ENCODE measurements around the gene GPX2.

The GPX2 gene

DNA sequence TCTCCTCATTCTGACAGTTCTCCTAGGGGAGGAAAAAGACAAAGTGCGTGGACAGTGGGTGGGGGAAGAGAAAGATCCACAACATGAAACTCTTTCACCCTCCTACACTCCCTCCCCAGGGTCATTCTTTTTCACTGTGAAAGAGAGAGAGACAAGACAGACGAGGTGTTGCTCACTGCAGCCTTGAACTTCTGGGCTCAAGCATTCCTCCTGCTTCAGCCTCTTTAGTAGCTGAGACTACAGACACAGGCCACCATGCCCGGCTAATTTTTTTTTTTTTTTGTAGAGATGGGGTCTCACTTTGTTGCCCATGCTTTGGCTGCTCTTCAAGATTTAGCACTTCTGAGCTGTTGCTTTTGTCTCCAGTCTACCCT is 2.7 kb downstream of the GPX2 start:
- DNase-seq (ENCODE audit: low read depth), result no peak

DNA sequence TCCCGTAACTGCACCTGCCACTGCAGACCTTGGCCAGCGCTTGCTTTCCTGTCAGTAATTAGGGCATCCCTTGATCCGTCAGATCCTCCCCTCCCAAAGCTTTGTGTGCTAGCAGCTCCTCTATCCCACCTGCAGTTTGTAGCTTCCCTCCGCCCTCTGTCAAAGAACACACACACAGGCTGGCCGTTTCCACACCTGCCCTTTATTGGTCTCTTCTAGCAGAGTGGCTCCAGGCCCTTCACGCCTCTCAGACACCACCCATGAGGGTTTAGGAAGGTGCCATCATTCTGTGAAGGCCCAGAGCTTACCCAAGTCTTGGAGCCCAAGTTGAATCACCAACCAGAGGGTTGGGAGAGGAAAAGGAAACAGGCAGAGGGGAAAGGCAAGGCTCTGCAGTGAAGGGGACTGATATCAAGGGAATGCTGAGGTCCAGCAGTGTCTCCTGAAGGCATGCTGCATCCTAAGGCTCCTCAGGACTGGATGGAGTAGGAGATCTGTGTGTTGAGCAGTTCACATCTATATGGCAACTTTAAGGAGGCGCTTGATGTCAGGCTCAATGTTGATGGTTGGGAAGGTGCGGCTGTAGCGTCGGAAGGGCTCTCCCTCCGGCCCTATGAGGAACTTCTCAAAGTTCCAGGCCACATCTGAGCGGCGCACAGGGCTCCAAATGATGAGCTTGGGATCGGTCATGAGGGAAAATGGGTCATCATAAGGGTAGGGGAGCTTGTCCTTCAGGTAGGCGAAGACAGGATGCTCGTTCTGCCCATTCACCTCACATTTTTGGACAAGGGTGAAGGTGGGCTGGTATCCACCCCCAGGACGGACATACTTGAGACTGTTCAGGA is 3.4 kb downstream of the GPX2 start:
- no peak for DNase-seq (ENCODE audit: low read depth)

DNA sequence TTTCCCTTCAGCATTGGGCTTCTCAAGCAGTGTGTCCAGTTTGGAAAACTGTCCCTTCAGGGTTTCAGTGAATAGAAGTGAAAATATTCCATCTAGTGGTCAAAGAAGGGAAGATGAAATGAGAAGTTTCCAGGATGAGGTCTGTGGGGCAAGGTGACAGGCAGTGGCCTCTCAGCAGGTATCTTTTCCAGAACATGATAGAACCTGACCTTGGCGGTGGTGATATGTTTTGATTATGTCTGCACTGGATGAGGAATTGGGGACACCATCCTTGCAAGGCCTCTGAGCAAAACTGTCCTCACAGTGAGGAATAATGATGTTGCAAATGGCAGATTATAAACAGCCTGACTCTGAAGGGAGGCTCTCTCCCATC is 4.7 kb downstream of the GPX2 start:
- no peak for DNase-seq (ENCODE audit: low read depth)

DNA sequence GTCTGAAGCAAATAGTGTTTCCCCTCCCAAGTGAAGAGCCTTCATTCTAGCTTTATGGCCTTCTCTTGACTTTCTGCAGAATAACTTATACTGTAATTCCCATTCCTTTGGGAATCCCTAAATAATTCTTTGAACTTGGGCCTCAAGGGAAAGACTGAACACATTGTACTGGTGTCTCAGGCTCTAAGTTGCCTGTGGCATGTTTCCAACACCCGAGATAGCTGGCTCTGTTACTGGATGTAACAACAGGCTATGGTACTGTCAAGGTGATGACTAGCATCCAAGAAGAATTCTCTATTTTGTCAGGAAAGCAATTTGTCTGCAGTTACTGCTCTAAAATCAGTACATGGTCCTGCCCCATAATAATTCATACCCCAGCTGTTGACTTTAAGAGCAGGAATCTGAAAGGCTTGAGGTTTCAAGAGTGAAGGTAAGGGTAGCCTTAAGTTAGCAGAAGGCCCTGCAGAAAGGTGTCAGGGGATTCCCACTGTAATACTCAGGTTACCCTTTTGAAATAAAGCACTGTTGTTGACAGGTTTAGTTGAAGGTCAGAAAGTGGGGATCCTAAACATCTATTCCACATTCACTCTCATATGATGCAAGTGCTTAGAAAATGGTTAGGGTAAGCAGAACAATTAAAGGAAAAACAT is 5.2 kb downstream of the GPX2 start:
- DNase-seq (ENCODE audit: low read depth), result no peak

- no peak for DNase-seq (ENCODE audit: low read depth)
These were observed 7.0 kb downstream of the GPX2 start for GRCh38 chr14:64935508-64935907.

DNA sequence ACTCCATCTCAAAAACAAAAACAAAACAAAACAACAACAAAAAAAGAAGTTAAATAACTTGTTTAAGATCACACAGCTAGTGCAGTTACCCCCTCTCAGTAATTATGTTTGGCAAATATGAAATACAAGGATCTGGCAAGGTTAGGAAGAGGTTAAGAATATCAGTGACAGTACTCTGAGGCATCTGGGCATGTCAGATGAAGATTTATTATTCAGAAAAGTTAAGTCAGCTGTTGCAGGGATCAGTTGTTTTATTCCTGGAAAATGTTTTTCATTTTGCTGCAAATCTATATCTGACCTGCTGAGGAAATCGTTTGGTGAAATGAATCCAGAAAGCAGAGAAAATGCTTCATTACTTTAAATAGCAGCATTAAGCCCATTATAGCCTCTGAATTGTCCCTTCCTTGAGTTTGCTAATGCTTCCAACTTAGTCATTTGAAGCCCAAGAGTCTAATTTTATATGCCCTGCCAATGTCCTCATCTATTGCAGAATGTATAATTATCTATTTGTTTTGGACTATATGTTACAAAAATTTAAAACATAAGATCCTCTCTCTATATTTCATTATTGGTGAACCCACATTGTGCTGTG is 8.1 kb downstream of the GPX2 start:
- no peak for DNase-seq (ENCODE audit: low read depth)

GRCh38 chr14:64932231-64932630 is 10.3 kb downstream of the GPX2 start:
- DNase-seq (ENCODE audit: low read depth), result no peak

- no peak for DNase-seq (ENCODE audit: low read depth)
These were observed 11.4 kb downstream of the GPX2 start for GRCh38 chr14:64931123-64931522.

GRCh38 chr14:64930085-64930843 is 12.3 kb downstream of the GPX2 start:
- DNase-seq (ENCODE audit: low read depth), result no peak

- DNase-seq (ENCODE audit: low read depth), result no peak
These were observed 13.6 kb downstream of the GPX2 start for GRCh38 chr14:64929014-64929359.

DNA sequence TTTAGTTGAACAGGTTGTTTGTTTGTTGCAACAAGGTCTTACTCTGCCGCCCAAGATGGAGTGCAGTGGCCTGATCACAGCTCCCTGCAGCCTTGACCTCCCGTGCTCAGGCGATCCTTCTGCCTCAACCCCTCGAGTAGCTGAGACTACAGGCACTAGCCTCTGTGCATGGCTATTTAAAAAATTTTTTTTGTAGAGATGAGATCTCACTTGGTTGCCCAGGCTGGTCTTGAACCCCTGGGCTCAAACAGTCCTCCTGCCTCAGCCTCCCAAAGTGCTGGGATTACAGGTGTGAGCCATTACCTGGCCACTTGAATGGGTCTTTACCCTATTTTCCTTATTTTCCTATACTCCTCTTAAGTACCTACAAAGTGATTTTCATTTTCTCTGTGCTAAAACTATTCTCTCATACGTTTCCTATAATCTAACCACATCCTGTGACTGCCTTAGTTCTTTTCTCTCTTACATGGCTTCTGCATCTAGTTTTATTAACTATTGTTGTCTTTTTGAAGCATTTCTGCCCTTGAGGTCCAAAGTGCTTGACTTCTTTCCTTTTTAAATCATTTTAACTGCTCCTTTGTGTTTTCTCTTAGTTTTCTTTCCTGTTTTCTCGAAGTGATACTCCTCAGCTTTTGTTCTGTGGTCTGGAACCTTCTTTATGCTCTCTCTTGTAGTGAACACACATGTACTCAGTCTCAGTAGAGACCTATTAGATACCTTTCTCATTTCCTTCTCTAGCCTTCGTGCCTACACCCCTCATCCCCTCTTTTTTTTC is 14.1 kb downstream of the GPX2 start:
- no peak for DNase-seq (ENCODE audit: low read depth)

GRCh38 chr14:64927031-64927430 is 15.5 kb downstream of the GPX2 start:
- DNase-seq (ENCODE audit: low read depth), result no peak

DNA sequence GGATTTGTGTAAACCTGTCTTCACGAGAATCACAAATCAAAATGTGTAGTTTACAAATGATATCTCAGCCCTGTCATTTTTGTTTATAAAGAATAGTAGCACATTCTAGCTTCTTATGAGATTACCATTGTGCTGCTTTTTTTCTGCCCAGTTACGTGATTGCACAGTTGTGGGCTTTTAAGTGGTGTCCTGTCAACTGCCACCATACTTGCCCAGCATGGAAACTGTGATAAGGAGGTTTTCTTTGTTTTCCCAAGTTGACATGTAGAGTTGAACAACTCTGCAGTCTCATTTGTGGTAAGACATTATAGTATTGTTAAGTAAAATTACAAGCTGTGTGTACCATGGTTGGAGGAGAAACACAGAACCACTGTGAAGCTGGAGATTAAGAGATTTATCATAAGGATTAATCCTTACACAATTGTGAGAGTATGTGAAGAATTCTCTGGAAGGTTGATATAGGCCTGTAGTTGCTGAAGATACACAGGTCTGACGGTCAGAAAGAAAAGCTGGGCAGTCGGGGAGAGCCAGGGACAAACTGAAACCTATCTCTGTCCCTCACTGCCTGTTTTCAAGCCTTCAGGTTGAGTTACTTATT is 16.0 kb downstream of the GPX2 start:
- DNase-seq (ENCODE audit: low read depth), result no peak

GRCh38 chr14:64923015-64923414 is 19.5 kb downstream of the GPX2 start:
- no peak for DNase-seq (ENCODE audit: low read depth)

DNA sequence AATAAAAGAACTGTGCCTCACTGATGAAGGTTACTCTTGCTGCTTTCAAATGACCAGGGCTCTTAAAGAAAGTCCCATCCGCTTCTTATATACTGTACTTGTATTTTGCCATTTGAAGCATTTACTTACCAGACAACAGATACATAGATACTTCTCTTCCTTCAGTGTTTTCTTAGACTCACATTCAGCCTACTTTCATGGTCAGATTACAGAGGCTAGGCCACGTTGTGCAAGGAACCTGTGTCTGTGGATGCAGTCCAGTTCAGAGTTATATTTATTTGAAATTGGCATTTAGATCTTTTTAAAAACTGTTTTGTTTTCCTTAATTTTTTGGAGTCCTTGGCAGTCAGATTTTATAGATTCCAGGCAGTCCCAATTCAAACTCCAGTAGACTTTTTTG is 22.1 kb downstream of the GPX2 start:
- no peak for DNase-seq (ENCODE audit: low read depth)

DNA sequence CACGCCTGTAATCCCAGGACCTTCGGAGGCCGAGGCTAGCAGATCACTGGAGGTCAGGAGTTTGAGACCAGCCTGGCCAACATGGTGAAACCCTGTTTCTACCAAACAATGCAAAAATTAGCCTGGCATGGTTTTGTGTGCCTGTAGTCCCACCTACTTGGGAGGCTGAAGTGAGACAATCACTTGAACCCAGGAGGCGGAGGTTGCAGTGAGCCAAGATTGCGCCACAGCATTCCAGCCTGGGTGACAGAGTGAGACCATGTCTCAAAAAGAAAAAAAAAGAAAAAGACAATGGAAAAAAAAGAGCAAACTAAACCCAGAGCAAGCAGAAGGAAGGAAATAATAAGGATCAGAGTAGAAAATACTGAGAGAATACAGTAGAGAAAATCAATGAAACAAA is 22.9 kb downstream of the GPX2 start:
- no peak for DNase-seq (ENCODE audit: low read depth)

DNA sequence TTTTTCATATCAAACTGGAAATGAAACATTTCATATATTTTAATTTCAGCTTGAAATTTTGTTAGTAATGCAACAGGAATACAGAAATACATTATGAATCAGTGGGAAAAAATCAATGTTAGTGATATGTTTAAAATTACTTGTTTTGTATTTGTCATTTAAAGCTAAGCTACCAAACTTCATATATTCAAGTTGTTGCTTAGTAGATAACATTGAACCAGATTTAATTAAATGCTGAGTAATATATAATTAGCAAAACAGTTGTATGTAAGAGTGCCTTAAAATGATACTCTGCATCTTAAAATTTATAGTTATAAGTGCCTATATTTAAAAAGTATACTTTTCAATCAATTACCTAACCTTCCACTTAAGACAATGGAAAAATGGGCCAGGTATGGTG is 23.3 kb downstream of the GPX2 start:
- DNase-seq (ENCODE audit: low read depth), result no peak

DNA sequence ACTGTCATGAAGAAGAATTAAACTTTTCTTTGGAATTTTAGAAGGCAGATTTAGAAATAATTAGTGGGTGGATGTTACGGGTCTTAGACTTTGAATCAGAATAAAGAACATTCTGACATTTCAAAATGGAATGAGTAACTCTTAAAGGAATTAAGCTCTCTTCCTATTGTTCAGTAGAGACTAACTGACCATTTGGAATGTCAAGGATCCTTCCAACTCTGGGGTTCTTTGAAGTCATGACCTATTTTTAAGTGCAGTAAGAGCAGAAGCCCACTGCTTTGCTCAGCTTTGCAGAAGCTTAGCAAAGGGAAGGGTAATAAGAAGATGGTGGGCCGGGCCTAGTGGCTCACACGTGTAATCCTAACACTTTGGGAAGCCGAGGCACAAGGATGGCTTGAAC is 24.3 kb downstream of the GPX2 start:
- DNase-seq (ENCODE audit: low read depth), result no peak

- DNase-seq (ENCODE audit: low read depth), result no peak
These were observed 26.7 kb downstream of the GPX2 start for GRCh38 chr14:64915797-64916196.

GRCh38 chr14:64915029-64915424 is 27.5 kb downstream of the GPX2 start:
- DNase-seq (ENCODE audit: low read depth), result no peak

- DNase-seq (ENCODE audit: low read depth), result peak; percentile 93
These were observed 28.1 kb downstream of the GPX2 start, which contains the start of gene CHURC1 for GRCh38 chr14:64914237-64915028. CHURC1 (plus strand) TSS chr14:64914455; CDS start chr14:64914496, 41 bp downstream.

Measured in activated gamma-delta T cell treated with anti-CD3 and anti-CD28 coated beads, Interleukin-2, amount 50 U/mL, for 16 hours (primary cell).